H1 (cell line): Measurements from ENCODE around the gene GRIFIN. TPM values are rescaled to one million over a fixed set of nuclear protein-coding genes. Genes with fewer than 3 reads are reported as not detected.

Source experiments
- EGR1 ChIP-seq: IDR thresholded peaks from 2 replicates; pipeline ENCODE4 v1.6.1; 2011; ENCODE audit warnings: low read depth, low read length, borderline replicate concordance
- EZH2 ChIP-seq: fragments of 200-600 bp; sonication (generic); IDR thresholded peaks from 2 replicates; pipeline ENCODE4 v1.7.1; 2012; ENCODE audit warnings: low read depth, mild to moderate bottlenecking, moderate library complexity, low read length, inconsistent platforms; ENCODE audit not compliant: severe bottlenecking
- KDM1A ChIP-seq: fragments of 200-600, 300-600 bp; sonication (generic); IDR thresholded peaks from 2 replicates; pipeline ENCODE4 v1.7.1; 2016; ENCODE audit warnings: mild to moderate bottlenecking, low read length, borderline replicate concordance
- polyA plus RNA-seq, 7 experiments: library from polyadenylated mRNA; depleted of rRNA in 3 of 7; stranded (reverse) in 5 of 7; unstranded in 2 of 7; fragments of >200 nt in 5 of 7; fragments of 200-250 nt in 2 of 7; gene quantifications; 1 replicate in 5 of 7; 2 replicates in 1 of 7; 4 replicates in 1 of 7; pipeline versions ENCODE4 v1.2.1 to v1.2.3, GENCODE V29; 2011 to 2013; ENCODE audit warnings: missing spikeins in 2 of 7, mixed read lengths in 2 of 7
- total RNA-seq: library from RNA; stranded (reverse); fragmentation: NEBNext Ultra II Directional; extraction: Animal tissue kit (Norgen Biotek cat#: 25700); gene quantifications from 2 replicates; pipeline ENCODE4 v1.2.1, GENCODE V29; 2021
- TF ChIP-seq, protein P1 (sequence below): fragments of 300-600 bp; sonication (generic); IDR thresholded peaks from 2 replicates; pipeline ENCODE4 v1.7.1; 2012; ENCODE audit warnings: low read length, moderate library complexity, mild to moderate bottlenecking, inconsistent platforms; ENCODE audit not compliant: insufficient replicate concordance

GRIFIN gene
- total and polyA plus RNA-seq, 2 of the 8 experiments (the other 6 are each of a cell fraction or from before 2014, with no cell fraction given): not detected

DNA sequence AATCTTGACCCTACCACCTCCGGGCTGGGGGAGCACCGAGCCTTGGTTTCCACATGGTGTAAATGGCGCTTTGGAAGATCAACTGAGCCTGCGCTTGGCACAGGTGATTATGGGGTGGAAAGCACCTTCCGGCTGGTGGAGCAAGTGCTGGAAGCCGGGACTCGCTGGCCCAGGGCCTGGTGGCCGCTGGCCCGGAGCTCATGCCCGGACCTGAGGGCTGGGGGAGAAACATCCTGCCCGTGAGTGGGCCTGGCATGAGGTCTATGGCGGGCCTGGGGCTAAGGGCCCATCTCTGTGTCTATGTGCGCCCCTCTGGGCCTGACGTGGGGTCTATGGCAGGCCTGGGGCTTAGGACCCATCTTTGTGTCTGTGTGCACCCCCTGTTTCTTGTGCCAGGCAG is 29.2 kb upstream of the GRIFIN start (continued):
- TF ChIP-seq, protein P1, sequence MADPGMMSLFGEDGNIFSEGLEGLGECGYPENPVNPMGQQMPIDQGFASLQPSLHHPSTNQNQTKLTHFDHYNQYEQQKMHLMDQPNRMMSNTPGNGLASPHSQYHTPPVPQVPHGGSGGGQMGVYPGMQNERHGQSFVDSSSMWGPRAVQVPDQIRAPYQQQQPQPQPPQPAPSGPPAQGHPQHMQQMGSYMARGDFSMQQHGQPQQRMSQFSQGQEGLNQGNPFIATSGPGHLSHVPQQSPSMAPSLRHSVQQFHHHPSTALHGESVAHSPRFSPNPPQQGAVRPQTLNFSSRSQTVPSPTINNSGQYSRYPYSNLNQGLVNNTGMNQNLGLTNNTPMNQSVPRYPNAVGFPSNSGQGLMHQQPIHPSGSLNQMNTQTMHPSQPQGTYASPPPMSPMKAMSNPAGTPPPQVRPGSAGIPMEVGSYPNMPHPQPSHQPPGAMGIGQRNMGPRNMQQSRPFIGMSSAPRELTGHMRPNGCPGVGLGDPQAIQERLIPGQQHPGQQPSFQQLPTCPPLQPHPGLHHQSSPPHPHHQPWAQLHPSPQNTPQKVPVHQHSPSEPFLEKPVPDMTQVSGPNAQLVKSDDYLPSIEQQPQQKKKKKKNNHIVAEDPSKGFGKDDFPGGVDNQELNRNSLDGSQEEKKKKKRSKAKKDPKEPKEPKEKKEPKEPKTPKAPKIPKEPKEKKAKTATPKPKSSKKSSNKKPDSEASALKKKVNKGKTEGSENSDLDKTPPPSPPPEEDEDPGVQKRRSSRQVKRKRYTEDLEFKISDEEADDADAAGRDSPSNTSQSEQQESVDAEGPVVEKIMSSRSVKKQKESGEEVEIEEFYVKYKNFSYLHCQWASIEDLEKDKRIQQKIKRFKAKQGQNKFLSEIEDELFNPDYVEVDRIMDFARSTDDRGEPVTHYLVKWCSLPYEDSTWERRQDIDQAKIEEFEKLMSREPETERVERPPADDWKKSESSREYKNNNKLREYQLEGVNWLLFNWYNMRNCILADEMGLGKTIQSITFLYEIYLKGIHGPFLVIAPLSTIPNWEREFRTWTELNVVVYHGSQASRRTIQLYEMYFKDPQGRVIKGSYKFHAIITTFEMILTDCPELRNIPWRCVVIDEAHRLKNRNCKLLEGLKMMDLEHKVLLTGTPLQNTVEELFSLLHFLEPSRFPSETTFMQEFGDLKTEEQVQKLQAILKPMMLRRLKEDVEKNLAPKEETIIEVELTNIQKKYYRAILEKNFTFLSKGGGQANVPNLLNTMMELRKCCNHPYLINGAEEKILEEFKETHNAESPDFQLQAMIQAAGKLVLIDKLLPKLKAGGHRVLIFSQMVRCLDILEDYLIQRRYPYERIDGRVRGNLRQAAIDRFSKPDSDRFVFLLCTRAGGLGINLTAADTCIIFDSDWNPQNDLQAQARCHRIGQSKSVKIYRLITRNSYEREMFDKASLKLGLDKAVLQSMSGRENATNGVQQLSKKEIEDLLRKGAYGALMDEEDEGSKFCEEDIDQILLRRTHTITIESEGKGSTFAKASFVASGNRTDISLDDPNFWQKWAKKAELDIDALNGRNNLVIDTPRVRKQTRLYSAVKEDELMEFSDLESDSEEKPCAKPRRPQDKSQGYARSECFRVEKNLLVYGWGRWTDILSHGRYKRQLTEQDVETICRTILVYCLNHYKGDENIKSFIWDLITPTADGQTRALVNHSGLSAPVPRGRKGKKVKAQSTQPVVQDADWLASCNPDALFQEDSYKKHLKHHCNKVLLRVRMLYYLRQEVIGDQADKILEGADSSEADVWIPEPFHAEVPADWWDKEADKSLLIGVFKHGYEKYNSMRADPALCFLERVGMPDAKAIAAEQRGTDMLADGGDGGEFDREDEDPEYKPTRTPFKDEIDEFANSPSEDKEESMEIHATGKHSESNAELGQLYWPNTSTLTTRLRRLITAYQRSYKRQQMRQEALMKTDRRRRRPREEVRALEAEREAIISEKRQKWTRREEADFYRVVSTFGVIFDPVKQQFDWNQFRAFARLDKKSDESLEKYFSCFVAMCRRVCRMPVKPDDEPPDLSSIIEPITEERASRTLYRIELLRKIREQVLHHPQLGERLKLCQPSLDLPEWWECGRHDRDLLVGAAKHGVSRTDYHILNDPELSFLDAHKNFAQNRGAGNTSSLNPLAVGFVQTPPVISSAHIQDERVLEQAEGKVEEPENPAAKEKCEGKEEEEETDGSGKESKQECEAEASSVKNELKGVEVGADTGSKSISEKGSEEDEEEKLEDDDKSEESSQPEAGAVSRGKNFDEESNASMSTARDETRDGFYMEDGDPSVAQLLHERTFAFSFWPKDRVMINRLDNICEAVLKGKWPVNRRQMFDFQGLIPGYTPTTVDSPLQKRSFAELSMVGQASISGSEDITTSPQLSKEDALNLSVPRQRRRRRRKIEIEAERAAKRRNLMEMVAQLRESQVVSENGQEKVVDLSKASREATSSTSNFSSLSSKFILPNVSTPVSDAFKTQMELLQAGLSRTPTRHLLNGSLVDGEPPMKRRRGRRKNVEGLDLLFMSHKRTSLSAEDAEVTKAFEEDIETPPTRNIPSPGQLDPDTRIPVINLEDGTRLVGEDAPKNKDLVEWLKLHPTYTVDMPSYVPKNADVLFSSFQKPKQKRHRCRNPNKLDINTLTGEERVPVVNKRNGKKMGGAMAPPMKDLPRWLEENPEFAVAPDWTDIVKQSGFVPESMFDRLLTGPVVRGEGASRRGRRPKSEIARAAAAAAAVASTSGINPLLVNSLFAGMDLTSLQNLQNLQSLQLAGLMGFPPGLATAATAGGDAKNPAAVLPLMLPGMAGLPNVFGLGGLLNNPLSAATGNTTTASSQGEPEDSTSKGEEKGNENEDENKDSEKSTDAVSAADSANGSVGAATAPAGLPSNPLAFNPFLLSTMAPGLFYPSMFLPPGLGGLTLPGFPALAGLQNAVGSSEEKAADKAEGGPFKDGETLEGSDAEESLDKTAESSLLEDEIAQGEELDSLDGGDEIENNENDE: no peak
- TF ChIP-seq EGR1 (no peak), EZH2 (no peak), KDM1A (no peak)
